HS-27A (cell line): ENCODE results near the gene HDAC8.
"Not testable (repeated sequence)": the region's sequence is repeated elsewhere in the genome, so short reads cannot be mapped to it uniquely, and the experiment has no call there.

Experiments
- DNase-seq: peaks from one replicate; pipeline ENCODE4 v3.0.0-alpha.2; 2012; ENCODE audit warnings: low read depth, missing footprints

Gene HDAC8

DNA sequence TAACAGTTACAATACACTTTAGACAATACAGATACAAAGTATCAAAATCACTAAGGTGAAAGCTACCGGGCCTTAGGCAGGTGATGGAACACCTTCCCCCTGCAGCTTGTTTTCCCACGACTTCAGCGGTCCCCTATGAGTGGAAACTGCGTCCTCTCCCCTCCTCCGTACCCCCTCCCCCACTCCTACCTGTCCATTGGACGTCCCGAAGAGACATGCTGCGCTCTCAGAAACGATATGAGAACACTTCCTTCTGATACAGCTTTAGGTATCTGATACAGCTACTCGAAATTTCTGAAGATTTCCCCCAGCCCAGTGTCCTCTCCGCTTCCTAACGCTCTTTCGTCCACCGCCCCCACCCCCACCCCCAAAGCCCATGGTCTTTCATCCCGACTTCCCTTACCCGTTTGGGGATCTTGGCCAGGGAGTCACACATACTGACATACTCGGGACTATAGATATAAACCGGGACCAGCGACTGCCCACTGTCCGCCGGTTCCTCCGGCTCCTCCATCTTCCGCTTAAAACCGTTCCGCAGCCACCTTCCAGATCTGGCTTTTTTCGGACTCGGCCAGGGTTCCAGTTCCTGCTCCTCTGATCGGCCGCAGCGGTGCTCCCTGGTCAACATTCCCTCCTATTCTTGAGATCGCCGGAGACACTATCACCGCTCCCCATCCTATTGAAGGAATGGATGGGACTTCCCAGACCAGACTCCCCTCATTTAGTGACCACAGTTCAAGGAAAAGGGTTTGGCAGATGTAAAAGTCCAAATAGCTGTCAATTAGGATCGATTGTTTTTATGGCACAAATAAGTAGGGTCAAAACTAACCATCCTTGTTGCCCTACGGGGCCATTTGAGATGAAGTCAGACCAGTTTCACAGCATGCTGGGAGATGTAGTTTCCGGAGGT, at the start of gene HDAC8:
Gene HDAC8, minus strand, starts transcription at position 596 of the 910 bp plus-strand sequence. Its CDS starts 82 bp downstream, at position 514.
- DNase-seq: peak; percentile 82

GRCh38 chrX:72621625-72622485, 49.2 kb upstream of the HDAC8 start:
- DNase-seq: no peak

- DNase-seq: no peak
These were observed 48.5 kb upstream of the HDAC8 start for GRCh38 chrX:72621163-72621562.

- DNase-seq: peak; percentile 61
These were observed 48.0 kb upstream of the HDAC8 start for GRCh38 chrX:72620550-72621145.

GRCh38 chrX:72609313-72609712, 36.7 kb upstream of the HDAC8 start:
- no peak for DNase-seq

DNA sequence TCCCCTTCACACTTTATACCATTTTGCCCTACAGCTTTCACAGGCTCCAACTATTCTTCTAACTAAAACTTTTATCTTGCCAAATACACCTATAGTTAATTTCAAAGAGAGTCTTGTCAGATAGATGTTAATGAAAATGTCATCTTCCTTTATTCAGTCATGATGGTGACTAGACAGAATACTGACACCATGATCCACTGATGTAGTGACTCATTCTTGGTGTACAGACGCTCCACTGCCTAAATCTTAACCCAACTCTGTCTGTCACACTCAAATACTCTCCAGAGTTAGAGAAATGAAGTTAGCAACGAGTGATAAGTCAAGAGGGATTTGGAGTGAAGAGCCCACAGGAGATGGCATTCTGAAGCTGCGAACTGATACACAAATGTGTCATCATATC, 32.1 kb upstream of the HDAC8 start:
- no peak for DNase-seq

GRCh38 chrX:72604112-72604511, 31.5 kb upstream of the HDAC8 start:
- DNase-seq: no peak

GRCh38 chrX:72591038-72591437, 18.4 kb upstream of the HDAC8 start:
- DNase-seq: not testable (repeated sequence)

GRCh38 chrX:72584163-72584562, 11.5 kb upstream of the HDAC8 start:
- no peak for DNase-seq

DNA sequence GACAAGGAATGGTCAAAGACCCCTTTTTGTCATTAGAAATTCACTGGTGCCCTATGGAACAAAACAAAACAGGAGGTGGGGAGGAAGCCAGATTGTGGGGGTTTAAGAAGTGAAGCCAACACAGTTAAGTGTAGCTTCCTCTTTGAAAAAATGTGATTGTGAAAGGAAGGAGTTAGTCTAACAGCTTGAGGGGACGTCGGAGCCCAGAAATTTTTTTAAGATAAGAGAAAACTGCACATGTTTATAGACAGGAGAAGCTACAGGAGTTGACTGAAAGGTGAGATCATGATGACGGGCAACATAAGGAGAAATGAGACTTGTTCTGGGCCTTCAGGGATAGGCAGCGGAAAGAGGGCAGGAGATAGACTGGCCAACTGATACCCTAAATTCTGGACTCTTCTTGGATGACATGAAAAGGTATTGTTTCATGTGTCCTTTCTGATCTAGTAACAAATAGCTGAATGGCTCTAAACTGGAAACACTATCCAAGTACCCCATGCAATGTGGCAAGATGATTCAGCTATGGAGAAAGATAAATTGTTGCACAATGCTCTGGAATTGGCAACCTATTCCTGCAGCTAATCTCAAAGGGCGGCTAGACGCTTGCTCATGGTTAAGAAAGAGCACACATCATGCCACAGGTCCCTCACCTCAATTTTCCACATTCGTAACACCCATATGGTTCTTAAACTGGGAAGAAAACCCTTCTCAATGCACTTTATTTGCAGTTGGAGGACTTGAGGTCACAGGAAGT, 3.7 kb upstream of the HDAC8 start:
- no peak for DNase-seq

DNA sequence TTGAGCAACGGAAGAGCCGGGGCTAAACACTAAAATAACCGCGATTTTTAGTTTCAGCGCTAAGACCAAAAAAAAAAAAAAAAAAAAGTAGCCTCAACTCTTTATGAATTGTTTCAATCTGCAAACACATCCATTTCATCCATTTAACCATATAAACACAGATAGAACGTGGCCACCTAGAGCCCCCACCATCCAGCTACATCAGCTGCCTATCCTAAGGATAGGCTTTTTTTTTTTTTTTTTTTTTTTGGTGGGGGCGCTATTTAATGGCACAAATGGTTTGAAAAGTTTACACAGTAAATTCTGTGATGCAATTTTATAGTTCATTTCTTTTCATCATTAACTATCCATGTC, 492 bp upstream of the HDAC8 start:
- no peak for DNase-seq

DNA sequence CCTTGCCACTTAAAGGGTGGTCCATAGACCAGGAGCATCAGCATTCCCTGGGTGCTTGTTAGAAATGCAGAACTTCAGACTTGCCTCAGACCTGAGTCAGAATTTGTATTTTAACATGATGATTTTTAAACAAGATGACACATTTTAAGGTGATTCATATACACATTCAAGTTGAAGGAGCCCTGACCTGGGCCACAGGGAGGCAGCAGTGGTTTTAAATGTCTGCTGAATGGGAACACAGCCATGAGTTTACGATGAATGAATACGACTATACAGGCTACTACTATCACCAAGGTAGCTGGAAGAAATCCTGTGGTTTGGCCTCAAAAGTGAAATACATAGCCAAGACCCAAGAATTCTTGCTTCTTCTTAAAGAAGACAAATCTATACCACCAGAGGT, 2.9 kb downstream of the HDAC8 start:
- no peak for DNase-seq

GRCh38 chrX:72568406-72569092, 4.1 kb downstream of the HDAC8 start:
- no peak for DNase-seq

DNA sequence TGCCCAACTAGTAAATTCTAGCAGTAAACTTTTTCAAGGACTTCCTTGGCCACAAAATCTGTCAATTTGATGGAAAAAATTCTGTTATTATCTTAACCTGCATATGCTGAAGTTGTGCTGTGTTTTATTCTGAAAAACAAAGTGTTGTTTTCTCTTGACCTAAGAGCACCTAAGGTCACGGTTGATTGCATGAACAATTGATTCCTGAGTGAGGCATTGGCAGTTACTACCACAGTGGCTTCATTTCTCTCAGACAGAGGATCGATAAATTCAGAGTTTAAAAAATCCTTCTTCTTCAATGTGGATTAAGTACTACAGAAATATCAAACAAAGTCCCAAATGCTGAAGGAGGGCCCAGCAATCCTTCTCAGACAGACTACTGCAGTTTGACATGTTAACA, 6.2 kb downstream of the HDAC8 start:
- DNase-seq: no peak

DNA sequence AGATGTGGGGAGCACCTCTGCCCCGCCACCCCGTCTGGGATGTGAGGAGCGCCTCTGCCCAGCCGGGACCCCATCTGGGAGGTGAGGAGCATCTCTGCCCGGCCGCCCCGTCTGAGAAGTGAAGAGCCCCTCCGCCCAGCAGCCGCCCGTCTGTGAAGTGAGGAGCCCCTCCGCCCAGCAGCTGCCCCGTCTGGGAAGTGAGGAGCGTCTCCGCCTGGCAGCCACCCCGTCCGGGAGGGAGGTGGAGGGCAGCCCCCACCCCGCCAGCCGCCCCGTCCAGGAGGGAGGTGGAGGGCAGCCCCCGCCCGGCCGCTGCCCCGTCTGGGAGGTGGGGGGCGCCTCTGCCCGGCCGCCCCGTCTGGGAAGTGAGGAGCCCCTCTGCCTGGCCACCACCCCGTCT, 13.0 kb downstream of the HDAC8 start:
- DNase-seq: not testable (repeated sequence)

DNA sequence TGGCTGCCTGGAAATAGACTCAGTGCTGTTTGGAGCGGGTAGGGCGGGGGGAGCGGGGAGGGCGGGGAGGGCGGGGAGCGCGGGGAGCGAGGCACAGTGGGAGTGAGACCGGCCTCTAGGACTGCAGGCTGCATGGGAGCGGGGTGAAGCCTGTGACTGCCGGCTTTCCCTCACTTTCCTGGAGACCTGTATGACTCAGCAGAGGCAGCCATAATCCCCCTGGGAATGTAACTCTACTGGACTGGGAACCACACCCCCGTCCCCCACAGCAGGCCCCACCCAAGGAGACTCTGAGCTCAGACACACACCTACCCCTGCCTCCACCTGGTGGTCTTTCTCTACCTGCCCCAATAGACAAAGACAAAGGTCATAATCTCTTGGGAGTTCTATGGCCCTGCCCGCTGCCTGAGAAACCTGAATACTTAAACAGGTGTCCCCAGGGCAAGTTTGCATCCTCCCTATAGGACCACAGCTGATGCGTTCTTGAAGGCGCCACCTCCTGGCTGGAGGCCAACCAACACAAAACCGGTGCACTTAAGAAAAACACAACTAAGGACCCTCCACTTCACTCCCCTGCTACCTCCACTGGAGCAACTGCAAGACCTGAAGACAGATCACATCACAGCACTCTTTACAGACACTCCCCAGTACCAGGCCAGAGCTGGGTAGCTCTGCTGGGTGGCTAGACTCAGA, 18.0 kb downstream of the HDAC8 start:
- no peak for DNase-seq

DNA sequence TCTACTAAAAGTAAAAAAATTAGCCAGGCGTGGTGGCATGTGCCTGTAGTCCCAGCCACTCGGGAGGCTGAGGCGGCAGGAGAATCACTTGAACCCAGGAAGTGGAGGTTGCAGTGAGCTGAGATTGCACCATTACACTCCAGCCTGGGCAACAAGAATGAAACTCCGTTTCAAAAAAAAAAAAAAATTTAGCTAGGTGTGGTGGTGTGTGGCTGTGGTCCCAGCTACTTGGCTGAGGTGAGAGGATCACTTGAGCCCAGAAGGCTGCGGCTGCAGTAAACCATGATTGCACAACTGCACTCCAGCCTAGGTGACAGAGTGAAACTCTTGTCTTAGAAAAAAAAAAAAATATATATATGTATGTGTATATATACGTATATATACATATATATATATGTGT, 20.2 kb downstream of the HDAC8 start:
- not testable (repeated sequence) for DNase-seq

- no peak for DNase-seq
These were observed 26.7 kb downstream of the HDAC8 start for GRCh38 chrX:72545990-72546389.

- DNase-seq: no peak
These were observed 32.3 kb downstream of the HDAC8 start for GRCh38 chrX:72540318-72540717.

- no peak for DNase-seq
These were observed 32.8 kb downstream of the HDAC8 start for GRCh38 chrX:72539822-72540221.

DNA sequence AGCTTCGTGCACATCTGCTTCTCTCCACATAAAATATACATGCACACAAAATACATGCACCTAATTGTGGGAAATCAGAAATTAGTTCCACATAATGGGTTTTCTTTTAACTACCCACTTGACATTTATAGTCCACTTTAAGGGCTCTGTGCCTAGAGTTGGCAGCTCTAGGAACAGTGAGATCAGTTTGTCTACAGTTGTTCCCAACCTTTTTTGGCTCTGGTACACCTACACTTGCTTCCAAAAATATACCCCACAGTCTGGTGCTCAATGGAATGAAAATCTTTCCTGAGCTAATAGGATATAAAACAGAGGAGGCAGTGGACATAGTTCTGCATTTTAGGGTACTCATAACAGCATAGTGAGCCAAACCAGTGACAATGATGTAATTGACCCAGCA, 36.1 kb downstream of the HDAC8 start:
- no peak for DNase-seq
